BJ (cell line): Measurements from ENCODE around the gene TAF1B. TPM values are rescaled to one million over a fixed set of nuclear protein-coding genes. Genes with fewer than 3 reads are reported as not detected.

Source experiments
- CTCF ChIA-PET: fragments of 350-600 bp; formaldehyde crosslinking; extraction: SDS; loops from one replicate; lab custom pipeline; 2021; ENCODE audit warnings: antibody characterized with exemption, inconsistent platforms; lab: Yijun Ruan, JAX
- POLR2A ChIA-PET: fragments of 300-600 bp; sonication (Branson Sonifier 250); formaldehyde crosslinking; extraction: SDS; loops from one replicate; lab custom pipeline; 2021; ENCODE audit warnings: antibody characterized with exemption; lab: Charles Lee
- DNase-seq: peaks from one replicate; pipeline ENCODE4 v3.0.0-alpha.2; 2011; ENCODE audit warnings: low read depth
- H3K27me3 ChIP-seq: 2 replicates; pipeline ENCODE4 v1.6.0; 2011; ENCODE audit warnings: low read length; ENCODE audit not compliant: control insufficient read depth, insufficient read depth
- H3K36me3 ChIP-seq: 2 replicates; pipeline ENCODE4 v1.5.1; 2011; ENCODE audit warnings: low read length; ENCODE audit not compliant: control insufficient read depth, insufficient read depth
- H3K4me3 ChIP-seq: 2 replicates; pipeline ENCODE4 v1.5.1; 2011; ENCODE audit warnings: low read depth, mild to moderate bottlenecking, control low read depth, low read length
- polyA plus RNA-seq: library from polyadenylated mRNA; depleted of rRNA; stranded (reverse); fragments of >200 nt; gene quantifications from 2 replicates; pipeline ENCODE4 v1.2.3, GENCODE V29; 2011
- TF ChIP-seq, protein P1 (sequence below): IDR thresholded peaks from 2 replicates; pipeline ENCODE4 v1.5.1; 2011; ENCODE audit warnings: low read depth, mild to moderate bottlenecking, control low read depth, inconsistent platforms, low read length, moderate library complexity; ENCODE audit not compliant: insufficient read depth

Gene TAF1B
- polyA plus RNA-seq, 1 experiment: 7.6 TPM

DNA sequence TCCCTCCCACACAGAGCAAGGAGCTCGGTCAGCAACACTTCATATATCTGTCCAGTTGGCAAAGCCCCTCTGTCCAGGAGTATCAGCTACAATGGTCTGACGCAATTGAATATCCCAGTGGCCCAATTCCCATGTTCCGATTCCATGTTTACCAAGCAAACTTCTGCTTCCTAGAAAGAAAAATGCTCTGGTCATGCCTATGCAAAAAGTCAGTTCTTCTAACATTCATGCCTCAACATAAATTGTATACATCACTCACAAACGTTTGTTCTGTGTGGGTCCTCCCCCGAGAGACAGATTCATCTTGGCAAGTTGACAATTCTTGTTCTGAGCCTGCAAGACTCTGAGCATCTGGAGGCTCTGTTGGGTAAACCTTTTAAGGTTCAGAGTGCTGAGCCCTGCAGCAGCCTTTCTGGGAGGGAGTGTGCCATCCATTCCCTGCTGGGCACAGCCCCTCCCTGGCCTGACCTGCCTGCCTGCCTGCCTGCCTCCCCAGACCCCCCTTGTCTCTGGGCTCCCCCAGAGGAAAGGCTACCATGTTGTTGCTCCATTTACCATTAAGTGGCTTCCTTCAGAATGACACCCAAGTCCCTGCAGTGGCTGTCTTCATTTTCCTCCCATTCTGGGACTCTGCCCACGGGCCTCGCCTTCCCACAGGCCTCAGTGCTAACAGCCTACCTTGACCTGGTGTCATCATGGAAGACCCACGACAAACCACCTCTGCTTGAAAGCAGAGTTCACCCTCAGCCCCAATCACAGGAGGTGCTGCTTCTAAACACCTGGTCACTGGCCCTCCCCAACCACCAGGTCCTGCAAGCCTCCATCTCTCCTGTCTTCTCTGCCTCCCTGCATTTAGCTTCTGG, 37.6 kb upstream of the TAF1B start:
- DNase-seq: no peak
- no peaks in the 10 kb centered on the region; the same call in 1 of the 2 replicates for H3K27me3 ChIP-seq
- TF ChIP-seq, protein P1, sequence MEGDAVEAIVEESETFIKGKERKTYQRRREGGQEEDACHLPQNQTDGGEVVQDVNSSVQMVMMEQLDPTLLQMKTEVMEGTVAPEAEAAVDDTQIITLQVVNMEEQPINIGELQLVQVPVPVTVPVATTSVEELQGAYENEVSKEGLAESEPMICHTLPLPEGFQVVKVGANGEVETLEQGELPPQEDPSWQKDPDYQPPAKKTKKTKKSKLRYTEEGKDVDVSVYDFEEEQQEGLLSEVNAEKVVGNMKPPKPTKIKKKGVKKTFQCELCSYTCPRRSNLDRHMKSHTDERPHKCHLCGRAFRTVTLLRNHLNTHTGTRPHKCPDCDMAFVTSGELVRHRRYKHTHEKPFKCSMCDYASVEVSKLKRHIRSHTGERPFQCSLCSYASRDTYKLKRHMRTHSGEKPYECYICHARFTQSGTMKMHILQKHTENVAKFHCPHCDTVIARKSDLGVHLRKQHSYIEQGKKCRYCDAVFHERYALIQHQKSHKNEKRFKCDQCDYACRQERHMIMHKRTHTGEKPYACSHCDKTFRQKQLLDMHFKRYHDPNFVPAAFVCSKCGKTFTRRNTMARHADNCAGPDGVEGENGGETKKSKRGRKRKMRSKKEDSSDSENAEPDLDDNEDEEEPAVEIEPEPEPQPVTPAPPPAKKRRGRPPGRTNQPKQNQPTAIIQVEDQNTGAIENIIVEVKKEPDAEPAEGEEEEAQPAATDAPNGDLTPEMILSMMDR: no peak
- ChIA-PET POLR2A (no interaction called here), CTCF (interaction anchor here (1.1 to 4.6 kb wide), 2 partner anchors 8 to 179 kb away, joined by 3 to 51 read pairs; no protein-coding TSS in a partner anchor)
- no peaks in the 10 kb centered on the region for H3K36me3 ChIP-seq
- H3K4me3 ChIP-seq: no peak overlapping the region

DNA sequence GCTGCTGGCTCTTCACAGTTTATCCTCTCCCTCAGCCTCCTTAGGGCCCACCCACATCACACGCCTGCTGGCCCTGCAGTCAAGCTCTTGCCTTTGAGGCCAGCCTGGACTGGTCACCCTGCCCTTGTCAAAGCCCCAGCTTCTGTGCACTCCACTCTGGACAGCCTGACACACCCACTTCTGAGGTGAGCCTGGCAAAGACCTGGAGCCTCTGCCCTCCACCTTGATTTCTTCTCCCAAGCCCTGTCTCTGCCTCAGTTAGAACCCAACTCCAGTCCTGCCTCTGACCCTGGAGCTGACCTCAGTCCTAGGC, 37.0 kb upstream of the TAF1B start:
- Histone ChIP-seq H3K36me3 (no peaks in the 10 kb centered on the region), H3K27me3 (no peaks in the 10 kb centered on the region; the same call in 1 of the 2 replicates), H3K4me3 (no peak overlapping the region)
- ChIA-PET CTCF (no interaction called here), POLR2A (no interaction called here)
- TF ChIP-seq, protein P1: no peak
- no peak for DNase-seq

DNA sequence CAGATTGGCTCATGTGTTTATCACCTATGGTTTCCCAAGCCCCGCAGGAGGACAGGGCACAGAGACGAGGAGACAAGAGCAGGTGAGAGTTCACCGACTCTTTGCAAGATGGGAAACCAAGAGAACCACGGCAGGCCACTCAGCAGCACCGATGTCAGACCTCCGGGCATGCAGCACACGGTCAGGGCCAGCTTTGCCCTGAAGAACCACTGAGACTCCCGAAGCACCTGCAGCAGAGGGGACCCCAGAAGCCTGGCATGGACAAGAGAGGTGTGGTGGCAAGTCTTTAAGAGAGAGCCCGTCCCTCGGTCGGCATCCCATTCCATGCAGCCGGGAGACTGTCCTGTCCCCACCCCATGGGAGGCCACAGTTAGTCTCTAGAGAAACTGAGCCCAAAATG, 36.6 kb upstream of the TAF1B start:
- ChIA-PET CTCF (interaction anchor here (1.4 kb wide), 1 partner anchor 246 kb away, joined by 3 read pairs; no protein-coding TSS in a partner anchor), POLR2A (no interaction called here)
- DNase-seq: no peak
- no peak overlapping the region for H3K4me3 ChIP-seq
- no peaks in the 10 kb centered on the region for H3K36me3 ChIP-seq
- no peaks in the 10 kb centered on the region; the same call in 1 of the 2 replicates for H3K27me3 ChIP-seq
- TF ChIP-seq, protein P1: no peak

DNA sequence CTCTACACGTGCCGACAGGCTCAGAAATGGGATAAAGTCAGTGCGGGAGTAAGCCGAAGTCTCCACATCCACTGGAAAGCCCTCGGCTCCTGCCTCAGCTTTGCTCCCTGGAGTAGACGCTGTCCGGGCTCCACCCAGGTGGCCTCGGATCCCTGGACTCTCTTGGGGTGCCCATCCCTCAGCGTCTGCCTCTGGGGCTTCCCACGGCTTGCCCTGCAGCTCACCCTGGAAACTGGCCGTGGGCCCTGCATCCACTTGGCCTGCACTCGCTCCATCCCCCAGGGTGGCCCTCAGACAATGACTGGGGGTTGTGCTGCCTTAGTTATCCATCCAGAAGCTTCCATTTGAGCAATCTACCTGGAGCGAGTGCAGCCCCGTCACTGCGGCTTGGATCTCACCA, 36.2 kb upstream of the TAF1B start:
- H3K36me3 ChIP-seq: no peaks in the 10 kb centered on the region
- POLR2A ChIA-PET: no interaction called here
- H3K27me3 ChIP-seq: no peaks in the 10 kb centered on the region; the same call in 1 of the 2 replicates
- no peak overlapping the region for H3K4me3 ChIP-seq
- no peak for DNase-seq
- CTCF ChIA-PET: interaction anchor here (1.4 to 1.5 kb wide), 2 partner anchors 8 to 246 kb away, joined by 3 read pairs; no protein-coding TSS in a partner anchor
- TF ChIP-seq, protein P1: no peak

DNA sequence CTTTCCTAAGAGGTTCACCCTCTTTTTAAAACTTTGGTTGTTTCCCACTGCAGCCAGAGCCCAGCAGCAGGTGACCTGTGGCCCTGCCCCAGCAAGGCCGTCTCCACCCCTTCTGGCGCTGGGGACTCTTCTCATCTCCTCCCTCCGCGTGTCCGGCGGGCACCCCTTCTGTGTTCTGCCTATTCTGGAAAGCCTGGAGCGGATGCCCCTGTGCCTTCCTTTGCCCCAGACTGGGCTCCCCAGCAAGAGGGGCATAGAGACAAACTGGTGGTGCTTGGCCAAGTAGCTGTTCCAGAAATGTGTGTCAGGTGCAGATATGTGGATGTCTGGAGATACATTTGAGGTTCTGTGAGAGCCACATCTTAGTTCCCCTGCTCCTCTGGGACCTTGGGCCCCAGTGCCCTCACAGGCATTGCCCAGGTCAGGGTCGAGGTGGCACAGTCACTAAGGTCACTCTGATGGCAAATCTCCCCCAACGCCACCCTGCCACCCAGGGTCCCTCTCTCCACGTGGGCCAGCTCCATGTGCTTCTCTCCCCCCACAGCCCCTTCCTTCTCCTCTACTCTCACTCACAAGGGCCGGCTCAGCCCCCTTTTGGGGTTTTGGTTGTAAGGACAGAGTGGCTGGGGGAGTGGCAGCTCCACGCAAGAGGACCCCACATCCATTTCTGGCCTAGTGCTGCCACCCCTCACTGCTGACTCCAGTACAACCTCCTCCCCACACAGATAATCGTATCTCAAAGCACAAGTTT, 35.5 kb upstream of the TAF1B start:
- Histone ChIP-seq H3K4me3 (no peak overlapping the region), H3K27me3 (no peaks in the 10 kb centered on the region; the same call in 1 of the 2 replicates), H3K36me3 (no peaks in the 10 kb centered on the region)
- DNase-seq: no peak
- CTCF ChIA-PET: interaction anchor here (1.4 to 1.5 kb wide), 2 partner anchors 8 to 245 kb away, joined by 3 read pairs; no protein-coding TSS in a partner anchor
- POLR2A ChIA-PET: no interaction called here
- TF ChIP-seq, protein P1: no peak
